Body of pancreas (tissue), 4 donors: ENCODE measurements around the gene PKLR.

Experiments
- POLR2A ChIP-seq, 3 donors: fragments of 450-650 bp; IDR thresholded peaks; one replicate each; pipeline ENCODE4 v1.6.1; 2016; ENCODE audit warnings: antibody characterized with exemption in 3 of 3, mild to moderate bottlenecking in 2 of 3
- TF ChIP-seq, protein P1 (sequence below), 7 experiments: fragments of 450-650 bp in 4 of 7; fragments of 200-600 bp in 3 of 7; sonication (generic) in 3 of 7; IDR thresholded peaks; one replicate each; pipeline ENCODE4 v1.5.1; 2016 to 2019; ENCODE audit warnings: antibody characterized with exemption in 7 of 7

DNA sequence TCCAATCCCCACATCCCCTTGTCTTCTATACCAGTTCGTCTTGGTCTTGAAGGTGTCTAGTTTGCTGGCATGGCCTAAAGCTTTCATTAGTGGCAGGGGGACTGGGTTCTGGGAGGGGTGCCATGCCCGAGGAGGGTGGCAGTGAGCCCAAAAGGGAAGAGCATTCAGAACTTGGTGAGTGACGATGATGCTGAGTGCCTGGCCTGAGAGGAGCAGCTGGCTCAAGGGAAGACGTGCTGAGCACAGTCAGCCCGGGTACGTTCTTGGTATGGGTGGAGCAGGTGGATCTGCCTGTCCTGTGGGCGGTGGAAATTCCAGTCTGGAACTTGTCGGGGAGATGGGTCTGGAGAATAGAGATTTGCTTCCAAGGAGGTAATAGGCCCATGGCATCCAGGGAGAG is 12.0 kb upstream of the PKLR start:
- TF ChIP-seq, protein P1, sequence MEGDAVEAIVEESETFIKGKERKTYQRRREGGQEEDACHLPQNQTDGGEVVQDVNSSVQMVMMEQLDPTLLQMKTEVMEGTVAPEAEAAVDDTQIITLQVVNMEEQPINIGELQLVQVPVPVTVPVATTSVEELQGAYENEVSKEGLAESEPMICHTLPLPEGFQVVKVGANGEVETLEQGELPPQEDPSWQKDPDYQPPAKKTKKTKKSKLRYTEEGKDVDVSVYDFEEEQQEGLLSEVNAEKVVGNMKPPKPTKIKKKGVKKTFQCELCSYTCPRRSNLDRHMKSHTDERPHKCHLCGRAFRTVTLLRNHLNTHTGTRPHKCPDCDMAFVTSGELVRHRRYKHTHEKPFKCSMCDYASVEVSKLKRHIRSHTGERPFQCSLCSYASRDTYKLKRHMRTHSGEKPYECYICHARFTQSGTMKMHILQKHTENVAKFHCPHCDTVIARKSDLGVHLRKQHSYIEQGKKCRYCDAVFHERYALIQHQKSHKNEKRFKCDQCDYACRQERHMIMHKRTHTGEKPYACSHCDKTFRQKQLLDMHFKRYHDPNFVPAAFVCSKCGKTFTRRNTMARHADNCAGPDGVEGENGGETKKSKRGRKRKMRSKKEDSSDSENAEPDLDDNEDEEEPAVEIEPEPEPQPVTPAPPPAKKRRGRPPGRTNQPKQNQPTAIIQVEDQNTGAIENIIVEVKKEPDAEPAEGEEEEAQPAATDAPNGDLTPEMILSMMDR (IDR thresholded peaks at IDR 0.05) = no peak
- no peak for TF ChIP-seq POLR2A (IDR thresholded peaks at IDR 0.05)
